Osteoblast (primary cell): Measurements from ENCODE around the gene NFATC1. TPM values are rescaled to one million over a fixed set of nuclear protein-coding genes. Genes with fewer than 3 reads are reported as not detected.

Source experiments
- DNase-seq: peaks from one replicate; pipeline ENCODE4 v3.0.0; 2011; ENCODE audit warnings: low spot score, mixed read lengths; ENCODE audit not compliant: insufficient read length; ENCODE audit errors: missing footprints
- H2AFZ ChIP-seq: 2 replicates; pipeline ENCODE4 v1.6.0; 2011; ENCODE audit warnings: mild to moderate bottlenecking, low read length
- H3K27ac ChIP-seq: 2 replicates; pipeline ENCODE4 v1.5.1; 2011; ENCODE audit warnings: mild to moderate bottlenecking, low read depth, low read length, moderate library complexity
- H3K27me3 ChIP-seq: 2 replicates; pipeline ENCODE4 v1.6.0; 2012; ENCODE audit warnings: mild to moderate bottlenecking, control low read depth, inconsistent platforms, low read length, moderate library complexity; ENCODE audit not compliant: insufficient read depth
- H3K36me3 ChIP-seq: 2 replicates; pipeline ENCODE4 v1.5.1; 2011; ENCODE audit warnings: mild to moderate bottlenecking, low read length, control low read depth, moderate library complexity; ENCODE audit not compliant: insufficient read depth
- H3K4me1 ChIP-seq: 2 replicates; pipeline ENCODE4 v1.5.1; 2011; ENCODE audit warnings: mild to moderate bottlenecking, low read length, control low read depth, moderate library complexity; ENCODE audit not compliant: insufficient read depth
- H3K4me2 ChIP-seq: 2 replicates; pipeline ENCODE4 v1.6.0; 2011; ENCODE audit warnings: mild to moderate bottlenecking, low read length; ENCODE audit not compliant: insufficient read depth
- H3K4me3 ChIP-seq: fragments of 200-600 bp; sonication (generic); 3 replicates; pipeline ENCODE4 v1.5.1; 2012; ENCODE audit warnings: mild to moderate bottlenecking, low read length, inconsistent platforms; ENCODE audit not compliant: insufficient read depth
- H3K79me2 ChIP-seq: 2 replicates; pipeline ENCODE4 v1.6.0; 2012; ENCODE audit warnings: mild to moderate bottlenecking, low read length, control low read depth, inconsistent platforms; ENCODE audit not compliant: insufficient read depth
- H3K9me3 ChIP-seq: 2 replicates; pipeline ENCODE4 v1.5.1; 2011; ENCODE audit warnings: low read depth, low read length, control low read depth
- H4K20me1 ChIP-seq: 2 replicates; pipeline ENCODE4 v1.6.0; 2012; ENCODE audit warnings: mild to moderate bottlenecking, low read length, control low read depth; ENCODE audit not compliant: insufficient read depth
- total RNA-seq: library from RNA; depleted of rRNA; stranded (reverse); fragments of >200 nt; gene quantifications from 2 replicates; pipeline ENCODE4 v1.2.3, GENCODE V29; 2012
- TF ChIP-seq, protein P1 (sequence below): IDR thresholded peaks from 2 replicates; pipeline ENCODE4 v1.5.1; 2011; ENCODE audit warnings: mild to moderate bottlenecking, low read depth, low read length, moderate library complexity; ENCODE audit errors: extremely low read depth

Gene NFATC1
- total RNA-seq, 1 donor = 6.2 TPM

DNA sequence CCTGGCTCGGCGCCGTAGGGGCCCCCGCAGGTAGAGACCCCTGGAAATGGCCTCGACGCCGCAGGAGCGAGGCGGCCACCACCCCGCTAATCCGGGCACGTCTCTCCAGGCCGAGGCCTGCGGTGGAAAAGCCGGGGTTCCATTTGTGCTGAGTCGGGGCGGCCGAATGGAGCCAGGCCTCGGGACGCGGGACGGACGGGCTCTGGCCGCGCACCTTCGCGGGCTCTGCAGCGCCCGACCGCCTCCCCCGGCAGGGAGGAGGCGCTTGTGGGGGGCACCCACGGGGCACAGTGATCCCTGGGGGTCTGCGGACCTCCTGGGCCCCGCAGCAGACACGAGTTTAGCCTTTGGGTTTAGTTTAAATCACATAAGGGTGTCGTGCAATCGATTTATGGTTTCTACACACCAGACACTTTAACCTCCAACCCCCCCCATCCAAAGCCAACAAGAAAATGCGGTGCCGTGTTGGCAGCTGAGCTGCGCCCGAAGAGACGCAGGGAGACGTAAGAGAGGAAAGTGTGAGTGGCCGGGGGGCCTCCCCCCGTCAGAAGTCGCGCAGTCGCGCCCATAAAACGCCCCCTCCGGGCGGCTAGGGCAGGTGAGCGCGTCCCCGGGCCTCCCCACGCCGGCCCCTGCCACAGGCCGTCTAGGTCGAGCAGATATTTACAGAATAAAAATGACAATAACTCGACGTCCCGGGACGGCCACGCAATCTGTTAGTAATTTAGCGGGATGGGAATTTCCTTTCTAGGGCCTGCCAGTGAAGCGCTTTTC is 1.0 kb upstream of the NFATC1 start:
- H2AFZ ChIP-seq = peak overlapping the region; percentile 29
- no peaks in the 10 kb centered on the region for H4K20me1 ChIP-seq
- H3K27me3 ChIP-seq = peaks cover 24% of the 10 kb centered on the region
- TF ChIP-seq, protein P1, sequence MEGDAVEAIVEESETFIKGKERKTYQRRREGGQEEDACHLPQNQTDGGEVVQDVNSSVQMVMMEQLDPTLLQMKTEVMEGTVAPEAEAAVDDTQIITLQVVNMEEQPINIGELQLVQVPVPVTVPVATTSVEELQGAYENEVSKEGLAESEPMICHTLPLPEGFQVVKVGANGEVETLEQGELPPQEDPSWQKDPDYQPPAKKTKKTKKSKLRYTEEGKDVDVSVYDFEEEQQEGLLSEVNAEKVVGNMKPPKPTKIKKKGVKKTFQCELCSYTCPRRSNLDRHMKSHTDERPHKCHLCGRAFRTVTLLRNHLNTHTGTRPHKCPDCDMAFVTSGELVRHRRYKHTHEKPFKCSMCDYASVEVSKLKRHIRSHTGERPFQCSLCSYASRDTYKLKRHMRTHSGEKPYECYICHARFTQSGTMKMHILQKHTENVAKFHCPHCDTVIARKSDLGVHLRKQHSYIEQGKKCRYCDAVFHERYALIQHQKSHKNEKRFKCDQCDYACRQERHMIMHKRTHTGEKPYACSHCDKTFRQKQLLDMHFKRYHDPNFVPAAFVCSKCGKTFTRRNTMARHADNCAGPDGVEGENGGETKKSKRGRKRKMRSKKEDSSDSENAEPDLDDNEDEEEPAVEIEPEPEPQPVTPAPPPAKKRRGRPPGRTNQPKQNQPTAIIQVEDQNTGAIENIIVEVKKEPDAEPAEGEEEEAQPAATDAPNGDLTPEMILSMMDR = no peak
- peak overlapping the region; percentile 71 for H3K4me3 ChIP-seq
- no peaks in the 10 kb centered on the region for H3K36me3 ChIP-seq
- no peaks in the 10 kb centered on the region for H3K9me3 ChIP-seq
- peaks cover 3% of the 10 kb centered on the region for H3K4me1 ChIP-seq
- H3K27ac ChIP-seq = peak overlapping the region; percentile 28
- no peaks in the 10 kb centered on the region for H3K79me2 ChIP-seq
- DNase-seq = peak; percentile 92
- peak overlapping the region; percentile 66 for H3K4me2 ChIP-seq

DNA sequence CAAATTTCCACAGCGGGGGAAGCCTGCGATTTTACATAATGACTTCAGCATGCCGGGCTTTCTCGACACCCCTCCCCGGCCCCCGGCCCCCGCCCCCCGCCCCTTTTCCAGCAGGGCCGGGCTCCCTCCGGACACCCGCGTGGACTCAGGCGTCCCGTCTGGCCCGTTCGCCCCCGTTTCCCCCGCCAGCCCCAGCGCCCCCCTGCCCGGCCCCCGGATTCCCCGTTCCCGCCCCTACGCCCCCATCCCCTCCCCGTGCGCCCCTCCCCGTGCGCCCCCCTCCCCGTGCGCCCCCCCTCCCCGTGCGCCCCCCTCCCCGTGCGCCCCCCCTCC is 456 bp upstream of the NFATC1 start:
- TF ChIP-seq, protein P1 = no peak
- H3K4me2 ChIP-seq = peak overlapping the region; percentile 66
- H2AFZ ChIP-seq = no peak overlapping the region
- no peaks in the 10 kb centered on the region for H3K9me3 ChIP-seq
- no peak overlapping the region for H3K27ac ChIP-seq
- H3K79me2 ChIP-seq = no peaks in the 10 kb centered on the region
- peak; percentile 94 for DNase-seq
- H3K4me3 ChIP-seq = no peak overlapping the region
- H3K4me1 ChIP-seq = peaks cover 3% of the 10 kb centered on the region
- no peaks in the 10 kb centered on the region for H4K20me1 ChIP-seq
- H3K27me3 ChIP-seq = peaks cover 20% of the 10 kb centered on the region
- no peaks in the 10 kb centered on the region for H3K36me3 ChIP-seq

DNA sequence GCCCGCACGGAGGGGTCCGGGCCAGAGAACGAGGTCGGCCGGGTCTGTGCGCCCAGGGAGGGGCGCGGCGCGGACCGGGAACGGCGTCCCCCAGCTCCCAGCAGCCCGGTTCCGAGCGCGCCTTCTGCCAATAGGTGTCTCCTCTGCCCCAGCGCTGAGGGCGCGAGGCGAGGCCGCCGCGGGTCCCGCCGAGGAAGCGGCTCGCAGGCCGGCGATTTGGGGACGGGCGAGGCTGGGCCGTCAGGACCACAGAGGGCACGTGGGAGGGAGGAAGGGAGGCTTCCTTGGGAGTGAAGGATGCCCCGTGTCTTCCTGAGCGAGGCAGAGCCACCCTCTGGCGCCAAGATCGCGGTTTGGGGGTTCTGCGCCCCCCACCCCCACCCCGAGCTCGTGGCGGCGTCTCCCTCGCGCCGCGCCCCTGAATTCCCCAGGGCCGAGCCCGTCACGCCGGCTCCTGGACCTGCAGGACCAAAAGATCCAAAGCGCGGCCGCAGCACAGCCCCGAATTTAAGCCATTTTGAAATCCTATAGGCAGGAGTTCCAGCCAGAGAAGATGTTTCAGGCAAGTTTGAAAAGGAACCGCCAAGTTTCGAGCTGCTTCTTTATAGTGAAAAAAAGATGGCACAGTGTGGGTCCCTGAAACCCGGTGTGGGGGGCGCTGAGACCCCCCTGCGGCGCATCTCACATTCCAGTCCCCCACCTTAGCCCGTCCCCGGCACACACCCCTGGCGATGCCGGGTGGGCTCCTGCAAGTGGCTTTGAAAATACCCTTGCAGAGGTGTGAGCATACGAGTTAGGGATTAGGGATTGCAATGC is 909 bp downstream of the NFATC1 start:
- H3K4me1 ChIP-seq = peaks cover 3% of the 10 kb centered on the region

More for the DNA sequence above, 909 bp downstream of the NFATC1 start:
- Histone ChIP-seq H3K4me2 (peak overlapping the region; percentile 76), H3K79me2 (no peaks in the 10 kb centered on the region), H3K4me3 (peak overlapping the region; percentile 59), H3K27ac (no peak overlapping the region), H4K20me1 (no peaks in the 10 kb centered on the region), H3K27me3 (peaks cover 15% of the 10 kb centered on the region), H2AFZ (peak overlapping the region; percentile 47), H3K36me3 (no peaks in the 10 kb centered on the region), H3K9me3 (no peaks in the 10 kb centered on the region)
- TF ChIP-seq, protein P1 = peak; percentile 6
- peak; percentile 93 for DNase-seq
